Neural cell (in vitro differentiated cells): ENCODE results near the gene CTTNBP2NL.

Experiments
- EP300 ChIP-seq: fragments of 450-650 bp; conservative IDR thresholded peaks from 2 replicates; pipeline ENCODE4 v1.6.1; 2014; ENCODE audit warnings: antibody characterized with exemption, mild to moderate bottlenecking, moderate library complexity; ENCODE audit not compliant: poor library complexity, severe bottlenecking
- POLR2AphosphoS5 ChIP-seq: IDR thresholded peaks from 2 replicates; pipeline ENCODE4 v1.6.1; 2012
- TF ChIP-seq, protein P1 (sequence below): fragments of 450-650 bp; IDR thresholded peaks from 2 replicates; pipeline ENCODE4 v1.5.1; 2014; ENCODE audit warnings: antibody characterized with exemption, mild to moderate bottlenecking, moderate library complexity; ENCODE audit not compliant: poor library complexity, severe bottlenecking

DNA sequence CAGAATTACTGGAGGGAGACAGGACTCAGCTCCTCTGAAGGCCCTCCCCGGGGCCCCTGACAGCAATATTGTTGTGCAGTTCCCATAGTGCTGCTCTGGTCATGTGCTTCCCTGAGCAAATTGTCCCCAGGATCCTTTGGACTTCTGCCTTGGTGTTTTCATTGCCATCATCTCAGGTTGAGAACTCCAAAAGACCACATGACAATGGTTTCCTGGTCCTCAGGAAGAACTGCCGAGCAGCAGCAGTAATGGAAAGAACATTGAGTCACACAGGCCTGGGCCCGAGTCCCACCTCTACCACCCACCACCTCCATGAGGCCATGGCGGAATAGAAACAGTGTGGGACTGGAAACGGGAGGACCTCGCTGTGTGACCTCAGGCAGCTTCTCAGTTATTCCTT lies 6.3 kb upstream of the CTTNBP2NL start:
- TF ChIP-seq EP300: no peak
- no peak for TF ChIP-seq POLR2AphosphoS5
- TF ChIP-seq, protein P1, sequence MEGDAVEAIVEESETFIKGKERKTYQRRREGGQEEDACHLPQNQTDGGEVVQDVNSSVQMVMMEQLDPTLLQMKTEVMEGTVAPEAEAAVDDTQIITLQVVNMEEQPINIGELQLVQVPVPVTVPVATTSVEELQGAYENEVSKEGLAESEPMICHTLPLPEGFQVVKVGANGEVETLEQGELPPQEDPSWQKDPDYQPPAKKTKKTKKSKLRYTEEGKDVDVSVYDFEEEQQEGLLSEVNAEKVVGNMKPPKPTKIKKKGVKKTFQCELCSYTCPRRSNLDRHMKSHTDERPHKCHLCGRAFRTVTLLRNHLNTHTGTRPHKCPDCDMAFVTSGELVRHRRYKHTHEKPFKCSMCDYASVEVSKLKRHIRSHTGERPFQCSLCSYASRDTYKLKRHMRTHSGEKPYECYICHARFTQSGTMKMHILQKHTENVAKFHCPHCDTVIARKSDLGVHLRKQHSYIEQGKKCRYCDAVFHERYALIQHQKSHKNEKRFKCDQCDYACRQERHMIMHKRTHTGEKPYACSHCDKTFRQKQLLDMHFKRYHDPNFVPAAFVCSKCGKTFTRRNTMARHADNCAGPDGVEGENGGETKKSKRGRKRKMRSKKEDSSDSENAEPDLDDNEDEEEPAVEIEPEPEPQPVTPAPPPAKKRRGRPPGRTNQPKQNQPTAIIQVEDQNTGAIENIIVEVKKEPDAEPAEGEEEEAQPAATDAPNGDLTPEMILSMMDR: no peak
